Activated CD8-positive, alpha-beta memory T cell treated with anti-CD3 and anti-CD28 coated beads, Interleukin-2, amount 50 U/mL, for 48 hours (primary cell): ENCODE data around the gene SMG9.
A peak's percentile ranks its signal among the peaks of the same experiment; 100 is the strongest.

Experiments used
- DNase-seq: peaks from one replicate; pipeline ENCODE4 v3.0.0-alpha.2; 2020

Gene SMG9

GRCh38 chr19:43754503-43755255 is at the start of gene SMG9:
TSS of gene SMG9 (minus strand) at chr19:43754962. CDS start at chr19:43750741, 4,221 bp downstream.
- DNase-seq, result peak; percentile 99

DNA sequence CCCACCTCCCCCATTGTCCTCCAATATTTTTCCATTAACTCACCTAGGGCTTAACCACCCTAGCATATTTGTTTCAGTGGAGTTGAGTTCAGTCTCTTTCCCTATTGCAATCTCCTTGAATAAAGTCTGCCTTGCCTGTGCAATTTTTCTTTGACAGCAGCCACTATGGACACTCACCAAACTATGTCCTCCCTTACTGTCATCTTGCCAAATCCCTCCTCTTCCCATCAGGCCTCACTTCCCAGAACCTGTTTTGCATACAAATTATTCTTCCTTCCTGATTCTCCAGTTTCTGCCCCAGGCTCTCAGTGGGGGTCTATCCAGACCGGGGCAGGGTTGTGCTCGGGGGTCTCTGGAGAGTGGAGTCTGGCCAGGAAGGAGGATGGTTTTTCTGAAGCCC is 49.7 kb upstream of the SMG9 start:
- DNase-seq, result no peak

DNA sequence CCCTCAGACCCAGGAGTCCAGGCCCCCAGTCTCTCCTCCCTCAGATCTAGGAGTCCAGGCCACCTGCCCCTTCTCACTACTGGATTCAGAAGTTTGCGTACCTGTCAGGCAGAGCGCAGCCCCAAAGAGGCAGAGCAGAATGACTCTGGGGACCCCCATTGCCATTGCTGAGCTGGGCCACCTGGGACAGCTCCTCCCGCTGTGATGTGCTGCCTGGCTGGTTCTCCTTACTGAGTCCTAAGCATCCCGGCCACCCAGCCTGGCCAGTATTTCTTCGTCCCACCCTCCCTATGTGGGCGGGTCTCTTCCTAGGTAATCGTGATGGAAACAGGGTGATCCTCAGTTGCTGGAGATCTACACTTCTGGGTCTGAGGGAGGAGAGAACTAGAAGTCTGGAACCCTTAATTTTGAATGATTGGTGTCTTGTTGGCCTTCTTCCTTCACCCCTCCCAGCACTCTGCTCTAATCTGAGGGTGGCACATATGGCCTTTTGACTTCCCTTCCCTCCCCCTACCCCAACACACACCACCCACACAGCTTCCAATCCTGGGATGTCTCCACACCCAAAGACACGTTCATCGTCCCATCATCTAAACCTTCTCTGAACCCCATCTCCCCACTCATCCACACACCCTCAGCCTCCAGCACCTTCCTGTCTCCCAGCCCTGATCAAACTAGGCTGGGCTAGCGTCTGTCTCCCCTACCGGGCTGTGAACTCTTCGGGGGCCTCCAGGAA is 47.6 kb upstream of the SMG9 start, which contains the start of gene LYPD5:
LYPD5 (minus strand) TSS at position 232 of the 736 bp plus-strand sequence; CDS start at position 165, 67 bp downstream.
- DNase-seq, result no peak

DNA sequence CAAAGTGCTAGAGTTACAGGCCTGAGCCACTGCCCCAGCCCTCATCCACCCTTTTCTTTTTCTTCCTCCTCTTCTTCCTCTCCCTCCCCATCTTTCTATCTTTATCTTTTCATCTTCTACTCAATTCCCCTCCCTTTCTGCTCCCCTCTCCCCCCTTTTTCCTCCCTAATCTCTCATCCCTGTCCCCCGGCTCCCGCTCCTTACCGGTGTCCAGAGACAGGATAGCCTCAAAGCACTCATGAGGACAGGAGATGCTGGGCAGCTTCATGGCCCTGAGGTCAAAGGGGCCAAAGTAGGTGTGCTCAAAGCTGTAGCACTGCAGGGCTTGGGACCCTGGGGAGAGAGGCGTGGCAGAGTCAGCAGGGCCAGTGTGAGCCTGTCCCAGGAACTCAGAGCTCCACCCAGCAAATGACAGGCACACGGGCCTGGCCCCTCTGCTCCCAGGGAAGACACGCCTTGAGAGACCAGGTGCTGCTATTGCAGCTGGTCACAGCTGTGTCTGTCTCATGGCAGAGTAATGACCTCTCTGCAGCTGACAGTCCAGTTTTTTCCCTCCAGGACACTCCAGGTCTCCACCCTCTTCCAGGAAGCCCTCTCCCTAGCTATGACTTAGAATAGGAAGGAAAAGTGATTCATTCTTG is 44.9 kb upstream of the SMG9 start:
- DNase-seq, result no peak

DNA sequence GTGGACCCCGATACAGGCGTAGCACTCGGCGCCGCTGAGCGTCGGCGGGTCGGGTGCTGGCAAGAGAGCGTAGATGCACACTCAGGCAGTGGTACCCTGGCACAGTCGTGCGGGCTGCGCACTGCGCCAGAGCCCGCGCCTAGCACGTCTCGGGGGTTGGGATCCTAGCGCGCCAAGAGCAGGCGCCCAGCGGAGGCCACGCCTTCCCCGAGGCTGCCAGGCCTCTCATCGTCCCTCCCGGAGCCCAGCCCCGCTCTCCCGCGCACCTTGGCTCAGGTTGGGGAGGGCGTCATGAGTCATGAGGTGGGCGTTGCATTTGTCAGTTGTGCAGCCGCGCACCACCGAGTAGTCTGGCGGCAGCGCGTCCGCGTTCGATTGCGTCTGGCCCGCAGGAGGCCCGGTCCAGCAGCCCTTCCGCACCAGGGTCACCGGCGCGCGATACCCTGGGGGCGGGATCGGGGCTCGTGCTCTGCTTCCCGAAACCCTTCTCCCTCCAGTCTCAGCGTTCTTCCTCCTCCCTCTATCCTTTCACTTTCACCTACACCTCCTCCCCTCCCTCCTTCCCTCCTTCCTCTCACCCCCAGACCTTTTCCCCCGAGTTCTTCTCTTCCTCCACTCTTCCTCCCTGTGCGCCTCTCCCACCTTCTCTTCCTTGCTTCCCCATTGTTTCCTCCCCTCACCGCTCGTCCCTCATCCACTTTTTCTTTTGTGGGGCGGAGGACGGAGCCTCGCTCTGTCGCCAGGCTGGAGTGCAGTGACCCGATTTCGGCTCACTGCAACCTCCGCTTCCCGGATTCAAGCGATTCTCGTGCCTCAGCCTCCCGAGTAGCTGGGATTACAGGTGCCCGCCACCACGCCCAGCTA is 44.0 kb upstream of the SMG9 start:
- peak; percentile 82 for DNase-seq

DNA sequence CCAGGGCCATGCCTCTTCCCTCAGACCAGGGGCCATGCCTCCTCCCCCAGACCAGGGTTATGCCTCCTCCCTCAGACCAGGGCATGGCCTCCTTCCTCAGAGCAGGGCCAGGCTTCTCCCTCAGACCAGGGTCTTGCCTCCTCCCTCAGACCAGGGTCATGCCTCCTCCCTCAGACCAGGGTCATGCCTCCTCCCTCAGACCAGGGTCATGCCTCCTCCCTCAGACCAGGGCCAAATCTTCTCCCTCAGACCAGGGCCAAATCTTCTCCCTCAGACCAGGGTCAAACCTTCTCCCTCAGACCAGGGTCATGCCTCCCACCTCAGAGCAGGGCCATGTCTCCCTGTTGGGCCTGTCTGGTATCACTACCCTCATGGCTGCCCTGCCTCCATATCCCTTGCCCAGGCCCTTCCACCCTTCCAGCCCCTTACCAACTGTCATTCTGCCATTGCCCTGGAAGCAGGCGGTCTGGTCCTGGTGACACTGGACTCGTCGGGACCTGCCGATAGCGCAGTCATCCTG is 43.3 kb upstream of the SMG9 start:
- DNase-seq, result no peak

- no peak for DNase-seq
These were observed 42.8 kb upstream of the SMG9 start for GRCh38 chr19:43797556-43797955.

DNA sequence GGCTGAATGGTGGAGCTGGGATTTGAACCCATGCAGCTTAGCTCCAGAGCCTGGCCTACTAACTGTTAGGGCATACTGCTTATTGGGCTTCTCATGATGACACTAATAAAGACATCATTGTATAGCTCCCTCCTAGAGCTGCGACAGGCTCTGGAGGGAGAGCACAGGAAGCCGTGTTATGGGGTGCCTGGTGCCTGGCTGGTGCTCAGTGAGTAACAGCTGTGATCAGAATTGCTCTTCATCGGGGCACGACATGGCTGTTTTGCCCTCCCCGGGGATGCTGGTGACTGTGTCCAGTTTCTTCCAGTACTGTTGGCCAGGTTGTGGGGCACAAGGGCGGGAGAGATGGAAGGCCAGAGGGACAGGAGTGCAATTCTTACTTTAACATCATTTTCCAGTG is 42.4 kb upstream of the SMG9 start:
- no peak for DNase-seq

DNA sequence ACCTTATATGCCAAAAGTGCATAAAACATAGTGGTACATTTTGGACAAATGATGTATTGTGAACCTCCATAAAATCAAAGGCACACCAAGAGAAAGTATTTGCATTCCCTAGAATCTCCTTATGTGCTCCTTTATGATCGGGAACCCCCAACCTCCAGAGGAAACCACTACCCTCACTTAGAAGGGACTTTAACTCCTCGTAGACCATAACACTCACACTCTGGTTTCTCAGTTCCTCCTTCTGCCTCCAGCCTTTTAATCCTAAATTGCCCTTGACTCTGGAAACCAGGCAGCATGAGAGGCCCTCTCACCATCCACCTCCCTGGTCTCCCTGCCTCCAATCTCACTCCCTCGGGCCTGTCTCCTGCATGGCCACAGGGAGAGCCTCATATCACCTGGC is 35.8 kb upstream of the SMG9 start:
- DNase-seq, result no peak

DNA sequence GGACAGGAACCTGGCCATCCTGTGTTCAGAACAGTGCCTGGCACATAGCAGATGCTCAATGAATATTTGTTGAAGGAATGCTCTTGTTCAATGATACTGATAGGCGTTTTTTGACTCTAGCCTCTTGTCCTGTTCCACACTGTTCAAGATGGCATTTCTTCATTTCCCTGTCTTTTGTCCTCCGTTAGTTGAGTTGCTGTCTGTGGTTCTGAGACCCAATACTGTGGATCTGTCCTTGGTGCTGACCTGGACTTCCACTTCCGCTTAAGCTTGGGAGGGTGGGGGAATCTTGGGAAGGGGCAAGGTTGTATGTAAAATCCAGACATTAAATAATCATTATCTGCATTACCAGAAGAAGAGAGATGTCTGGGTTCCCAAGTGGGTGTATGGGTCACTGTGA is 34.3 kb upstream of the SMG9 start:
- no peak for DNase-seq

GRCh38 chr19:43786665-43787064 is 31.9 kb upstream of the SMG9 start:
- no peak for DNase-seq

GRCh38 chr19:43784981-43785808 is 30.4 kb upstream of the SMG9 start:
- DNase-seq, result peak; percentile 71

DNA sequence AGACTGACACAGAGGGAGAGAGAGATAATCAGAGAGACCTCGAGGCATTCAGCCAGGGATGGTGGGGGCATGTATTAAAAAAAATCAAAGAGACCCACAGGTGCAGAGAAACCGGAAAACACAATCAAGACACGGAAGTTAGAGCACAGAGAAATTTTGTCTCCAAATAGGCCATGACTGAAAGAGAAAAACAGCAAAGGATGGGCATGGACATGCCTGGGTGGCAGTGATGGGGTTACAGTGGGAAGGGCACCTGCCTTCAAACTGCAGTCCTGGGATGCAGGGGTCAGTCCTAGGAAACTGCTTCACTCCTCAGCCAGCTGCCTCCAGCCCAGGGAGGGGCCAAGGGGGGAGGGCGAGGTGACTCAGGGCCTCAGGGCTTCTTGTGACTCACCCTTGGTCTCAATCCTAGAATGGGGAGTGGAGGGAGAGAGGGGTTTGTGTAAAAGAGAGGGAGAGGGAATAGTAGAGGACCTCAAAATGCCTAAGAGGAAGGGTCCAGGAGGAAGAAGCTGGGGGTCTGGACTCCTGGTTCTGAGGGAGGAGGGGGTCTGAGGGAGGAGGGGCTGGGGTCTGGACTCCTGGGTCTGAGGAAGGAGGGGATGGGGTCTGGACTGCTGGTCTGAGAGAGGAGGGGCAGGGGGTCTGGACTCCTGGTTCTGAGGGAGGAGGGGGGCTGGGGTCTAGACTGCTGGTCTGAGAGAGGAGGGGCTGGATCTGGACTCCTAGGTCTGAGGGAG is 29.6 kb upstream of the SMG9 start:
- peak; percentile 77 for DNase-seq

GRCh38 chr19:43783636-43784035 is 28.9 kb upstream of the SMG9 start:
- no peak for DNase-seq

DNA sequence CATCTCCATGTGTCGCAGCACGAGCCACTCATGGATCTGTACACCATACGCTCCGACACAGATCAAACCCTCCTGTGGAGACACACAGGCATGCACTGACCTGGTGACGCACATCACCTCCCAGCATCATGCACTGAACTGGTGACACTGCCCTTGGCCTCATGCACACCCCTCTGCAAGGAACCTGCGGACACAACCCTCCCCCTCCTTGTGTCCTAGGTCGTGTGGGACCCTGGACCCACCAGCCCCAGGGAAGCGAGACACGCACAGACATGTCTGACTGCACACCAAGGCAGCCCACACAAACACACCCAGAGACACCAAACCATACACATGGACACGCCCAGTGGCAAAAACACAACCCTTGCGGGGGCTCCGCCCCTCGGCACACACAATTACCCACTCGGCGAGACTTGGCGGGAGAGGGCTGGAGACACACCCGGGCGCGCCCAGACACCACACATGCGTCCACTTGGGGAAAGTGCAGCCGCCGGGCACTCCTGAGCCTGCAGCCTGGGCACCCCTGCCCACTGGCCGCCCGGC is 28.0 kb upstream of the SMG9 start:
- DNase-seq, result no peak

DNA sequence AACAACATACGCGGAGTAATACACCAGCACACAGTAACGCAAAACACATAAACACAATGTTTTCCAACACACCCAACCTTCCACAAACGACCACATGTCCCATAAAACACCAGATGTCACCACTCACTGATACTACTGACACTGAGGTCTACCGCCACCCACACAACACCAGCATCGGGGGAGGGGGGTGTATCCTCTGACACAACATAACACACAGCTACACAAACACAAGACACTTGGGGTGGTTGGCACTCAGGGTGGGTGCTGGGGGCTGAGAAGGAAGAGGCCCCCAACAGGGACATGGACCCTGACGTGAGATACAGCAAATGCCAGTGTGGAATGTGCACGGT is 27.5 kb upstream of the SMG9 start:
- DNase-seq, result no peak

- DNase-seq, result no peak
These were observed 27.0 kb upstream of the SMG9 start for GRCh38 chr19:43781630-43782310.

DNA sequence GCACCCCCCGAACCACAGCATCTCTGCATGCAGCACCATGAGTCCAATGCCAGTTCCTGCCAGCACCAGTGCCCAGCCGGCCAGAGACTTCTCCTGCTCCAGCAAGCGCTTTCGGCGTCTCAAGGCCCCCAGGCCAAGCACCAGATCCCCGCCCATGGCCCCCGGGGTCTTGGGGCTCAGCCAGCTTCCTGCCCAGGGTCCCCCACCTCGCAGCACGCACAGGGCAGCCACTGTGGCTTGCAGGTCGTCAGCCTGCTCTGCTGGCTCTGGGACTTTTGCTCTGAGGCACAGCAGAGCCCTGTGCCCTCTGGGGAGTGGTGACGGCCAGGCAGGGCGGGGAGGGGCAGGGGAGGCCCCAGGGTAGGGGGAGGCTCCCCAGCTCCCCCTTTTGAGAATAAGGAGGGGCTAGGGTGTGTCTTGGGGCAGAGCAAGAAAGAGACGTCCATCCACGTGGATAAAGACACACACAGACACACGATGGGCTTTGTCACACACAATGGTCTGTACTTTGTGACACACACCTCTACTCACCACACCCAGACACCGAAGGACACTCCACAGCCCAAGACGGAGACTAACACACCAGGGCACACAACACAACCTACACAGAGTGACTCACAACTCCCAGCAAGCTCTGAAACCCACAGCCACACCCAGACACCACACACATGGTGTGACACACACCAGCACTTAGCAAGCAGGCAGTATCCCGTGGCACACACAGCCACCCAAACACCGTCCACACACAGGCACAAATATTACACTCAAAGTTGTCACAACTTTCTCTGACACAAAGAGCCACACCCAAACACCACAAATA is 26.2 kb upstream of the SMG9 start, which contains the start of gene KCNN4:
KCNN4 (minus strand) TSS at position 268 of the 820 bp plus-strand sequence; CDS start at position 156, 112 bp downstream.
- DNase-seq, result peak; percentile 85

GRCh38 chr19:43779820-43780219 is 25.1 kb upstream of the SMG9 start:
- DNase-seq, result no peak
